Smooth muscle cell (in vitro differentiated cells): ENCODE data around the gene JTB. TPM values are rescaled to one million over a fixed set of nuclear protein-coding genes. Genes with fewer than 3 reads are reported as not detected.
"Not testable (repeated sequence)": the region's sequence is repeated elsewhere in the genome, so short reads cannot be mapped to it uniquely, and the experiment has no call there.

Experiments
- DNase-seq: peaks from one replicate; lab custom pipeline; 2025; ENCODE audit not compliant: unreplicated experiment; lab: John Stamatoyannopoulos, UW
- H2AFZ ChIP-seq: fragments of 200-600 bp; sonication (generic); 2 replicates; pipeline ENCODE4 v1.6.0; 2016; ENCODE audit warnings: antibody characterized with exemption, low read depth, mild to moderate bottlenecking
- H3F3A ChIP-seq: fragments of 200-600 bp; sonication (generic); 2 replicates; pipeline ENCODE4 v1.6.0; 2017; ENCODE audit warnings: antibody characterized with exemption, low read depth
- H3K27ac ChIP-seq: fragments of 200-600 bp; sonication (generic); 2 replicates; pipeline ENCODE4 v1.5.1; 2016; ENCODE audit warnings: low read depth, mild to moderate bottlenecking
- H3K27me3 ChIP-seq: fragments of 200-600 bp; sonication (generic); 2 replicates; pipeline ENCODE4 v1.6.1; 2016; ENCODE audit warnings: low read depth, mild to moderate bottlenecking
- H3K36me3 ChIP-seq: fragments of 200-600 bp; sonication (generic); 2 replicates; pipeline ENCODE4 v1.5.1; 2016; ENCODE audit warnings: low read depth
- H3K4me1 ChIP-seq: fragments of 200-600 bp; sonication (generic); 2 replicates; pipeline ENCODE4 v1.5.1; 2016; ENCODE audit warnings: low read depth
- H3K4me2 ChIP-seq: fragments of 200-600 bp; sonication (generic); 2 replicates; pipeline ENCODE4 v1.6.0; 2016; ENCODE audit warnings: mild to moderate bottlenecking
- H3K4me3 ChIP-seq: fragments of 200-600 bp; sonication (generic); 2 replicates; pipeline ENCODE4 v1.5.1; 2016; ENCODE audit warnings: mild to moderate bottlenecking
- H3K79me2 ChIP-seq: fragments of 200-600 bp; sonication (generic); 2 replicates; pipeline ENCODE4 v1.6.0; 2016; ENCODE audit warnings: low read depth, mild to moderate bottlenecking
- H3K9ac ChIP-seq: fragments of 200-600 bp; sonication (generic); 2 replicates; pipeline ENCODE4 v1.6.0; 2016; ENCODE audit warnings: low read depth
- H3K9me3 ChIP-seq: fragments of 200-600 bp; sonication (generic); replicated peaks from 2 replicates; pipeline ENCODE4 v1.5.1; 2016; ENCODE audit warnings: low read depth
- H4K20me1 ChIP-seq: fragments of 200-600 bp; sonication (generic); 2 replicates; pipeline ENCODE4 v1.6.0; 2016; ENCODE audit warnings: low read depth
- CTCF ChIP-seq: fragments of 200-600 bp; sonication (generic); IDR thresholded peaks from 2 replicates; pipeline ENCODE4 v1.5.1; 2017; ENCODE audit warnings: borderline replicate concordance, mild to moderate bottlenecking, antibody characterized with exemption; ENCODE audit not compliant: insufficient read depth, poor library complexity, severe bottlenecking
- WGBS: methylation state at CpG from one replicate; pipeline ENCODE4 v1.1.7; 2016; ENCODE audit warnings: low lambda C conversion rate; 5-methylcytosine and 5-hydroxymethylcytosine counted together
- polyA plus RNA-seq: library from polyadenylated mRNA; unstranded; fragments of >200 nt; fragmentation: Nextera tagmentation; extraction: Ambion mirVana; gene quantifications from 2 replicates; pipeline ENCODE4 v1.2.1, GENCODE V29; 2016
- total RNA-seq: library from RNA; depleted of rRNA; stranded (reverse); fragments of >200 nt; gene quantifications from 2 replicates; pipeline ENCODE4 v1.2.3, GENCODE V29; 2014

JTB gene
- total and polyA plus RNA-seq, 2 experiments from 2014 or later: 139 to 157 TPM

- TF ChIP-seq CTCF: no peak
- no peak overlapping the region for H3K9ac ChIP-seq
- peaks cover 3% of the 10 kb centered on the region for H3K36me3 ChIP-seq
- H3F3A ChIP-seq: peaks cover 3% of the 10 kb centered on the region
- no peaks in the 10 kb centered on the region for H3K9me3 ChIP-seq
- no peaks in the 10 kb centered on the region for H3K4me1 ChIP-seq
- no peak overlapping the region for H3K4me2 ChIP-seq
- 76% methylated on average over 4 of the region's 4 CpGs for WGBS
- no peaks in the 10 kb centered on the region for H3K79me2 ChIP-seq
- H3K27me3 ChIP-seq: no peaks in the 10 kb centered on the region
- no peak overlapping the region for H3K4me3 ChIP-seq
- H4K20me1 ChIP-seq: no peaks in the 10 kb centered on the region
- no peak overlapping the region for H3K27ac ChIP-seq
- no peak for DNase-seq
- H2AFZ ChIP-seq: no peak overlapping the region
Observed at GRCh38 chr1:154000420-154000819, 22.9 kb upstream of the JTB start.

GRCh38 chr1:153996882-153997281, 19.4 kb upstream of the JTB start:
- H3K27me3 ChIP-seq, DNase-seq, H3K9ac ChIP-seq, H2AFZ ChIP-seq, H3K36me3 ChIP-seq, H3K4me1 ChIP-seq, H3K4me2 ChIP-seq, H3K79me2 ChIP-seq, H3K4me3 ChIP-seq, H3K9me3 ChIP-seq, H3K27ac ChIP-seq: not testable (repeated sequence)
- Histone ChIP-seq H3F3A (peaks cover 17% of the 10 kb centered on the region), H4K20me1 (peaks cover 25% of the 10 kb centered on the region)
- WGBS: 95% methylated on average over 10 of the region's 10 CpGs

GRCh38 chr1:153995640-153996039, 18.2 kb upstream of the JTB start:
- Histone ChIP-seq H3K27me3 (no peaks in the 10 kb centered on the region), H3K4me2 (no peak overlapping the region), H4K20me1 (peaks cover 35% of the 10 kb centered on the region), H3K27ac (no peak overlapping the region), H3K9me3 (no peaks in the 10 kb centered on the region), H2AFZ (no peak overlapping the region), H3K4me1 (peaks cover 12% of the 10 kb centered on the region), H3K36me3 (peaks cover 9% of the 10 kb centered on the region), H3K9ac (no peak overlapping the region), H3K79me2 (peaks cover 15% of the 10 kb centered on the region), H3K4me3 (no peak overlapping the region), H3F3A (peaks cover 18% of the 10 kb centered on the region)
- no peak for TF ChIP-seq CTCF
- no peak for DNase-seq
- 95% methylated on average over 11 of the region's 11 CpGs for WGBS

- Histone ChIP-seq H3K4me2 (no peak overlapping the region), H3K27ac (no peak overlapping the region), H2AFZ (no peak overlapping the region), H3K9me3 (no peaks in the 10 kb centered on the region), H3K36me3 (peaks cover 9% of the 10 kb centered on the region), H3K4me3 (no peak overlapping the region), H4K20me1 (peaks cover 35% of the 10 kb centered on the region), H3K79me2 (peaks cover 16% of the 10 kb centered on the region), H3K9ac (no peak overlapping the region), H3F3A (peaks cover 18% of the 10 kb centered on the region), H3K4me1 (peaks cover 12% of the 10 kb centered on the region), H3K27me3 (no peaks in the 10 kb centered on the region)
- WGBS: 96% methylated on average over 3 of the region's 3 CpGs
- no peak for DNase-seq
- TF ChIP-seq CTCF: no peak
Observed at GRCh38 chr1:153995202-153995601, 17.7 kb upstream of the JTB start.
